Naive thymus-derived CD4-positive, alpha-beta T cell (primary cell): ENCODE data around the gene SLC6A16. TPM values are rescaled to one million over a fixed set of nuclear protein-coding genes. Genes with fewer than 3 reads are reported as not detected.

Experiments used
- ATAC-seq: fragments of 150-1000 bp; cut with Tn5 transposase; 2 replicates; pipeline ENCODE4 v1.10.0; 2021; ENCODE audit warnings: mild to moderate bottlenecking, moderate library complexity
- CTCF ChIA-PET: fragments of 350-600 bp; sonication (Branson Sonifier 250); formaldehyde crosslinking; loops from one replicate; lab custom pipeline; 2021; ENCODE audit warnings: antibody characterized with exemption; lab: Charles Lee
- POLR2A ChIA-PET: fragments of 350-600 bp; sonication (Branson Sonifier 250); formaldehyde crosslinking; loops from one replicate; lab custom pipeline; 2021; ENCODE audit warnings: antibody characterized with exemption, inconsistent platforms; lab: Charles Lee
- DNase-seq, 9 donors: peaks; one replicate each; pipeline versions ENCODE4 v3.0.0 to v3.0.0-alpha.2; 2020 to 2022; ENCODE audit warnings: mixed read lengths in 1 of 9
- H3K27ac ChIP-seq: one replicate; pipeline ENCODE4 v1.7.0; 2013; ENCODE audit warnings: mild to moderate bottlenecking, low read depth, low read length, moderate library complexity
- H3K27me3 ChIP-seq, 2 donors: one replicate each; pipeline ENCODE4 v1.7.0; 2013; ENCODE audit warnings: low read length in 2 of 2, mild to moderate bottlenecking in 2 of 2, moderate library complexity in 2 of 2; ENCODE audit not compliant: control insufficient read depth in 2 of 2, insufficient read depth in 2 of 2
- H3K36me3 ChIP-seq, 3 experiments: 1 replicate in 2 of 3; 2 replicates in 1 of 3; pipeline ENCODE4 v1.7.0; 2013; ENCODE audit warnings: low read length in 3 of 3, mild to moderate bottlenecking in 3 of 3, moderate library complexity in 1 of 3; ENCODE audit not compliant: insufficient read depth in 3 of 3, control insufficient read depth in 2 of 3
- H3K4me1 ChIP-seq, 2 donors: one replicate each; pipeline ENCODE4 v1.7.0; 2013; ENCODE audit warnings: low read length in 2 of 2, mild to moderate bottlenecking in 2 of 2, moderate library complexity in 1 of 2; ENCODE audit not compliant: control insufficient read depth in 2 of 2, insufficient read depth in 2 of 2
- H3K4me3 ChIP-seq: 2 replicates; pipeline ENCODE4 v1.7.0; 2013; ENCODE audit warnings: mild to moderate bottlenecking, low read length
- H3K9me3 ChIP-seq, 3 experiments: 1 replicate in 2 of 3; 2 replicates in 1 of 3; pipeline ENCODE4 v1.7.0; 2013; ENCODE audit warnings: low read length in 3 of 3; ENCODE audit not compliant: control insufficient read depth in 2 of 3
- H3K27ac Mint-ChIP-seq, 9 donors: one replicate each; pipeline ENCODE4 v1.8.0; 2020 to 2022; ENCODE audit warnings: mixed read lengths in 9 of 9, mild to moderate bottlenecking in 8 of 9, moderate library complexity in 5 of 9, inconsistent platforms in 2 of 9
- H3K27me3 Mint-ChIP-seq, 5 donors: one replicate each; pipeline ENCODE4 v1.8.0; 2021 to 2022; ENCODE audit warnings: mixed read lengths in 5 of 5, mild to moderate bottlenecking in 1 of 5
- H3K36me3 Mint-ChIP-seq, 5 donors: one replicate each; pipeline ENCODE4 v1.8.0; 2020 to 2022; ENCODE audit warnings: mixed read lengths in 5 of 5, mild to moderate bottlenecking in 3 of 5, inconsistent platforms in 1 of 5
- H3K4me1 Mint-ChIP-seq, 7 donors: one replicate each; pipeline ENCODE4 v1.8.0; 2020 to 2022; ENCODE audit warnings: mixed read lengths in 7 of 7, mild to moderate bottlenecking in 3 of 7, inconsistent platforms in 1 of 7
- H3K4me3 Mint-ChIP-seq, 10 donors: one replicate each; pipeline ENCODE4 v1.8.0; 2020 to 2022; ENCODE audit warnings: mild to moderate bottlenecking in 10 of 10, mixed read lengths in 10 of 10, moderate library complexity in 6 of 10, inconsistent platforms in 2 of 10
- H3K9me3 Mint-ChIP-seq, 11 donors: one replicate each; pipeline ENCODE4 v1.8.0; 2020 to 2022; ENCODE audit warnings: mixed read lengths in 11 of 11, mild to moderate bottlenecking in 4 of 11, inconsistent platforms in 1 of 11, moderate library complexity in 1 of 11
- intact Hi-C, 2 donors: fragments of 100-400 bp; cut with micrococcal nuclease; formaldehyde crosslinking; loops; one replicate each; pipeline ENCODE4 v1.15.1; 2023
- polyA plus RNA-seq, 2 donors: library from polyadenylated mRNA; unstranded; fragments of 300-500 nt; fragmentation: Illumina TruSeq; gene quantifications; one replicate each; pipeline ENCODE4 v1.2.3, GENCODE V29; 2021
- total RNA-seq, 6 experiments: library from RNA in 5 of 6; stranded (reverse) in 5 of 6; gene quantifications; 1 replicate in 5 of 6; 2 replicates in 1 of 6; pipeline ENCODE4 v1.2.3 and lab custom pipeline; 2021 to 2026

SLC6A16 gene
- total and polyA plus RNA-seq, 7 experiments from 2014 or later: 1.6 to 6.1 (median 4.1) TPM

DNA sequence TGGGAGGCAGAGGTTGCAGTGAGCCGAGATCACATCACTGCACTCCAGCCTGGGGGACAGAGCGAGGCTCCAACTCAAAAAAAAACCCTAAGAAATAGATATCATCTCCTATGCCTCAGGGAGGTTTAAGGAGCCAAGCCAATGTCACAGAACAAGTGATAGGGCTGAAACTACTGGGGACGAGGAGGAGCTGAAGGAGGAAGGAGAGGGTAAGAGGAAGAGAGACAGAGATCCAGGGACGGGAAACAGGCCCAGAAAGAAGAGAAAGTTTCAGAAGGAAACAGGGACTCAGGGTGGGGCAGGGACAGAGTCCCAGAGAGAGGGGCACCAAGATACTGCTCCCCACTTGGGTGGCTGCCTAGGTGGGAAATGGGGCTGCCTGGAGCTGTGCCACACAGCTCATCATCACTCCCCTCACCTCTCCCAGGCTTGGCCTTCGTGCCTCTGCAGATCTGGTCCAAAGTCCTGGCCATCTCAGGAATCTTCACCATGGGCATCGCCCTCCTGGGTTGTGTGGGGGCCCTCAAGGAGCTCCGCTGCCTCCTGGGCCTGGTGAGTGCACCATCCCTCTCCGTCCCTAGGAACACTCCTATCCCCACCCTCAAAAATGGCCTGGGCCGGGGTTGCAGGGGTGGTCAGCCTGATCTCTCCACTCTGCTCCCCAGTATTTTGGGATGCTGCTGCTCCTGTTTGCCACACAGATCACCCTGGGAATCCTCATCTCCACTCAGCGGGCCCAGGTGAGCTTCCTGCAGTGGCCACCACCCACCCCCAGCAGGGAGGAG lies 11.7 kb upstream of the SLC6A16 start:
- no peaks in the 10 kb centered on the region for H3K27me3 Mint-ChIP-seq
- H3K36me3 ChIP-seq: peaks cover 0 to 51% (median 0%) of the 10 kb centered on the region in 3 experiments
- H3K9me3 Mint-ChIP-seq: no peaks in the 10 kb centered on the region
- H3K27ac ChIP-seq: peak overlapping the region; percentile 86
- no peak for ATAC-seq
- no peaks in the 10 kb centered on the region for H3K27me3 ChIP-seq
- POLR2A ChIA-PET: interaction anchor here (1.1 kb wide), 1 partner anchor 8 kb away, joined by 3 read pairs; no protein-coding TSS in a partner anchor
- no peaks in the 10 kb centered on the region for H3K9me3 ChIP-seq
- CTCF ChIA-PET: interaction anchor here (0.6 kb wide), 1 partner anchor 350 kb away, joined by 3 read pairs; no protein-coding TSS in a partner anchor
- H3K27ac Mint-ChIP-seq: peak overlapping the region; percentile 83 to 100 (median 99)
- H3K36me3 Mint-ChIP-seq: peaks cover 0 to 30% (median 22%) of the 10 kb centered on the region in 5 donors
- H3K4me3 ChIP-seq: peak overlapping the region; percentile 18
- peak overlapping the region; percentile 92 to 100 (median 99) for H3K4me3 Mint-ChIP-seq
- peak in 1 of 9 donors; percentile 19 for DNase-seq
- intact Hi-C loops: loop anchor here in 1 of 2 donors (10.0 kb wide), 1 partner anchor 528 kb away; the partner anchor contains the start of gene PNKP
- H3K4me1 Mint-ChIP-seq: peaks cover 48 to 81% (median 66%) of the 10 kb centered on the region in 7 donors
- peaks cover 44 to 54% of the 10 kb centered on the region in 2 donors for H3K4me1 ChIP-seq

DNA sequence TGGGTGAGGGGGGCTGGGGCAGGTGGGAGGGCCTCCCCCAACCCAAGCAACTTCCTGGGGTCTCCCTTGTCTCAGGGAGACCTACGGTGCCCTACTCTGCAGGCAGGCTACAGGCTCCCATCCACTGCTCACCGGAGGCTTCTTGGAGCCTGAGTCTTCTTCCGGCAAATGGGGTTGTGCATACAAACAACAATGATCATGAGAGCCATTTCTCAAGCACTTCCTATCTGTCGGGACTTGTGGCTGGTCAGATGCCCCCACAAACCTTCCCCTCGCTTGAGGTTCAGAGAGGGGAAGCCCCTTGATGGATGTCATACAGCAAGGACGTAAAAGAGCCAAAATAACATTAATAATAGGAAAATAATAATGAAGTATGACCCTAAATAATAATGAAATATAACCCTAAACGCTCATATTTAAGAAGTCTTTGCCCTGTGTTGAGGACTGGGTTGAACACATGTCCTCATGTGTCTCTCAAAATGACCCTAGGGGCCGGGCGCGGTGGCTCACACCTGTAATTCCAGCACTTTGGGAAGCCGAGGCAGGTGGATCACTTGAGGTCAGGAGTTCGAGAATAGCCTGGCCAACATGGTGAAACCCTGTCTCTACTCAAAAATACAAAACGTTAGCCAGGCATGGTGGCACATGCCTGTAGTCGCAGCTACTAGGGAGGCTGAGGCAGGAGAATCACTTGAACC lies 10.9 kb upstream of the SLC6A16 start:
- peak overlapping the region; percentile 96 to 100 (median 99) for H3K27ac Mint-ChIP-seq
- H3K4me3 Mint-ChIP-seq: peak overlapping the region; percentile 92 to 100 (median 99)

DNA sequence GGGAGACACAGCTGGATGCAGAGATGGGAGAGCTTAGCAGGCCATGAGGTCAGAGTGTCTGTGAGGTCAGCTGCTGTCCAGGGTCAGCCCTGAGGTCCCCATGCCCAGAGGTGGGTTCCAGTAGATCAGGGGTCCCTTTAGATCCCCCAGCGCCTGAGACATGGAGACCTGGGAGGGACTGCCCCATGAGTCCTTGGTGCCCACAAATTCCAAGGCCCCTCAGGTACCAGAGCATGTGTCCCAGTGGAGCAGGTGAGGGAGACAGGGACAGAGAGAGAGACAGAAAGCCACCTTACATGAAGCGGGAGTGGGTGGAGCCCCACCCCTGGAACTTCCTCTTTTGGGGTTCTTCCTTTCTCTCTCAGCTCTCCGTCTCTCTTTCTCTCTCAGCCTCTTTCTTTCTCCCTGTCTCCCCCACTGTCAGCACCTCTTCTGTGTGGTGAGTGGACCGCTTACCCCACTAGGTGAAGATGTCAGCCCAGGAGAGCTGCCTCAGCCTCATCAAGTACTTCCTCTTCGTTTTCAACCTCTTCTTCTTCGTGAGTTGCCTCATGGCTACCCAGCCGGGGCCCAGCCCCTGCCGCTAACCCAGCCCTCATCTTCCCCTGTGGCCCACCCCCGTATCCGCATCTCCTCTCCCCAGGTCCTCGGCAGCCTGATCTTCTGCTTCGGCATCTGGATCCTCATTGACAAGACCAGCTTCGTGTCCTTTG lies 10.2 kb upstream of the SLC6A16 start, which contains the start of gene CD37:
TSS of gene CD37 (plus strand) at position 336 of the 713 bp plus-strand sequence. CDS start at position 471, 135 bp downstream.
- no peaks in the 10 kb centered on the region for H3K27me3 Mint-ChIP-seq
- Histone ChIP-seq H3K36me3 (peaks cover 0 to 38% (median 0%) of the 10 kb centered on the region in 3 experiments), H3K4me3 (peak within 1 kb of the TSS; percentile 81), H3K27ac (peak within 1 kb of the TSS; percentile 86), H3K9me3 (no peaks in the 10 kb centered on the region), H3K27me3 (no peaks in the 10 kb centered on the region), H3K4me1 (peaks cover 50 to 63% of the 10 kb centered on the region in 2 donors)
- intact Hi-C loops: loop anchor here (1.0 to 10.0 kb wide), 5 partner anchors 27 to 530 kb away; partner anchors contain the start of genes TEAD2 (in 2 of the 2), KASH5 (in 1 of the 2), PNKP (in 1 of the 2) and PRMT1 (in 1 of the 2)
- H3K4me1 Mint-ChIP-seq: peaks cover 52 to 89% (median 68%) of the 10 kb centered on the region in 7 donors
- peak; percentile 71 for ATAC-seq
- POLR2A ChIA-PET: interaction anchor here (0.7 to 1.9 kb wide), 7 partner anchors 10 to 307 kb away, joined by 3 to 5 read pairs (median 3); partner anchors contain the start of genes RPL13A and SCAF1
- peak; percentile 34 to 70 (median 65) for DNase-seq
- H3K4me3 Mint-ChIP-seq: peak within 1 kb of the TSS; percentile 92 to 100 (median 99)
- H3K36me3 Mint-ChIP-seq: peaks cover 2 to 36% (median 25%) of the 10 kb centered on the region in 5 donors
- CTCF ChIA-PET: interaction anchor here (0.6 to 1.5 kb wide), 3 partner anchors 17 to 348 kb away, joined by 3 to 5 read pairs (median 3); no protein-coding TSS in a partner anchor
- no peaks in the 10 kb centered on the region for H3K9me3 Mint-ChIP-seq
- peak within 1 kb of the TSS; percentile 96 to 100 (median 99) for H3K27ac Mint-ChIP-seq

More for the DNA sequence above, 10.9 kb upstream of the SLC6A16 start:
- Mint-ChIP-seq H3K36me3 (peaks cover 0 to 35% (median 26%) of the 10 kb centered on the region in 5 donors), H3K27me3 (no peaks in the 10 kb centered on the region), H3K9me3 (no peaks in the 10 kb centered on the region), H3K4me1 (peaks cover 54 to 89% (median 70%) of the 10 kb centered on the region in 7 donors)
- Histone ChIP-seq H3K4me3 (peak overlapping the region; percentile 81), H3K4me1 (peaks cover 50 to 62% of the 10 kb centered on the region in 2 donors), H3K9me3 (no peaks in the 10 kb centered on the region), H3K27me3 (no peaks in the 10 kb centered on the region), H3K36me3 (peaks cover 0 to 44% (median 0%) of the 10 kb centered on the region in 3 experiments), H3K27ac (peak overlapping the region; percentile 86)
- ChIA-PET CTCF (interaction anchor here (0.6 to 1.5 kb wide), 2 partner anchors 18 to 347 kb away, joined by 3 to 5 read pairs; no protein-coding TSS in a partner anchor), POLR2A (interaction anchor here (0.7 to 1.9 kb wide), 6 partner anchors 9 to 96 kb away, joined by 3 to 4 read pairs (median 3); no protein-coding TSS in a partner anchor)
- ATAC-seq (peak; percentile 35), DNase-seq (peak in 1 of 9 donors; percentile 47)
- intact Hi-C loops: loop anchor here (1.0 to 10.0 kb wide), 5 partner anchors 26 to 529 kb away; partner anchors contain the start of genes TEAD2 (in 2 of the 2), KASH5 (in 1 of the 2), PNKP (in 1 of the 2) and PRMT1 (in 1 of the 2)

DNA sequence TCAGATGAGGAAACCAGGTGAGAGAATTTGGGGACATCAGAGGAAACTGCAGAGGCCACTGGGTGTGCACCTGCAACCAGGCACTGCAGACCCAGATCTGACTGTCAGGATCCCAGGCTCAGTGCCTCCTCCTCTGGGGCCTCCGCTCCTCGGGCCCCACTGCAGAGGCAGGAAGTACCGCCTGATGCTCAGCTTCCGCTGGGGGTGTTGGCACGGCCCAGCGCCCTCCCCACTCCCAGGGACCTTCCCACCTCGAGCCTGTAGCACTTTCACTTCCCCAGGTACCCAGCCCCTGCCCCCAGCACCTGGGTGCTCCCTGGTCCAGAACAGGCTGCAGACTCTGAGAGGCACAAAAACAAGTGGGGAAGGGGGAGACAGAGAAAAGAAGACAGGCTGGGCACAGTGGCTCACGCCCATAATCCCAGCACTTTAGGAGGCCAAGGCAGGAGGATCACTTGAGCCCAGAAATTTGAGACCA lies 8.9 kb upstream of the SLC6A16 start:
- Histone ChIP-seq H3K36me3 (peaks cover 0 to 32% (median 0%) of the 10 kb centered on the region in 3 experiments), H3K27me3 (no peaks in the 10 kb centered on the region), H3K4me1 (peaks cover 50 to 63% of the 10 kb centered on the region in 2 donors), H3K27ac (peak overlapping the region; percentile 86), H3K4me3 (peak overlapping the region; percentile 21), H3K9me3 (no peaks in the 10 kb centered on the region)
- DNase-seq (peak; percentile 38 to 81 (median 68)), ATAC-seq (peak; percentile 79)
- peak overlapping the region; percentile 84 to 99 (median 88) for H3K4me3 Mint-ChIP-seq
- peaks cover 55 to 88% (median 73%) of the 10 kb centered on the region in 7 donors for H3K4me1 Mint-ChIP-seq
- no peaks in the 10 kb centered on the region for H3K27me3 Mint-ChIP-seq
- peaks cover 7 to 36% (median 22%) of the 10 kb centered on the region in 5 donors for H3K36me3 Mint-ChIP-seq
- intact Hi-C loops: loop anchor here (1.0 to 10.0 kb wide), 4 partner anchors 55 to 531 kb away; partner anchors contain the start of genes KASH5 (in 1 of the 2) and PNKP (in 1 of the 2)
- no peaks in the 10 kb centered on the region for H3K9me3 Mint-ChIP-seq
- ChIA-PET POLR2A (interaction anchor here (0.7 to 1.7 kb wide), 9 partner anchors 8 to 536 kb away, joined by 3 to 6 read pairs (median 3); partner anchors contain the start of genes PIH1D1, SCAF1 and SLC6A16), CTCF (interaction anchor here (1.1 kb wide), 2 partner anchors 32 to 106 kb away, joined by 3 read pairs; no protein-coding TSS in a partner anchor)
- H3K27ac Mint-ChIP-seq: peak overlapping the region; percentile 90 to 99 (median 96)

DNA sequence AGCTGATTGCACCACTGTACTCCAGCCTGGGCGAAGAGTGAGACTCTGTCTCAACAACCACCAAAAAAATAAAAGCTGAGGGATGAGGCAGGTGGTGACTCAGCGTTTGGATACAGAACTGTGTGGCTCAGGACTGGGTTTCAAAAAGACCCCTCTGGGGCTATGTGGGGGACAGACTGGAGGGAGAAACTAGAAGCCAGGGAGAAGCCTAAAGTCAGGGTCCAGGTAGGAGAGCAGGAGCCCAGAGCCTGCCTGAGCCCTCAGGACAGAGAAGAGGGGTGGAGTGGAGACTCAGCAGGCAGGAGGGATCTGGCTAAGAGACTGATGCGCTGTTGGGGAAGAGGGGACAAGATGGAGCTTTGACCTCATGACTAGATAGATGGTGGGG lies 8.4 kb upstream of the SLC6A16 start:
- H3K27ac ChIP-seq: peak overlapping the region; percentile 86
- intact Hi-C loops: loop anchor here in 1 of 2 donors (1.0 to 10.0 kb wide), 2 partner anchors 347 to 531 kb away; partner anchors contain the start of gene PNKP
- peak overlapping the region; percentile 84 to 99 (median 88) for H3K4me3 Mint-ChIP-seq

More for the DNA sequence above, 8.4 kb upstream of the SLC6A16 start:
- DNase-seq (no peak), ATAC-seq (no peak)
- Histone ChIP-seq H3K4me3 (peak overlapping the region; percentile 21), H3K9me3 (no peaks in the 10 kb centered on the region), H3K27me3 (no peaks in the 10 kb centered on the region), H3K36me3 (peaks cover 0 to 32% (median 0%) of the 10 kb centered on the region in 3 experiments), H3K4me1 (peaks cover 47 to 61% of the 10 kb centered on the region in 2 donors)
- CTCF ChIA-PET: interaction anchor here (1.1 kb wide), 2 partner anchors 32 to 106 kb away, joined by 3 read pairs; no protein-coding TSS in a partner anchor
- POLR2A ChIA-PET: interaction anchor here (0.6 to 1.5 kb wide), 9 partner anchors 8 to 536 kb away, joined by 3 to 6 read pairs (median 3); partner anchors contain the start of genes PIH1D1 and SLC6A16
- Mint-ChIP-seq H3K4me1 (peaks cover 57 to 86% (median 72%) of the 10 kb centered on the region in 7 donors), H3K27me3 (no peaks in the 10 kb centered on the region), H3K36me3 (peaks cover 7 to 31% (median 21%) of the 10 kb centered on the region in 5 donors), H3K9me3 (no peaks in the 10 kb centered on the region), H3K27ac (peak overlapping the region; percentile 90 to 99 (median 96))
